Kidney (tissue), 14 donors: ENCODE measurements around the gene SMARCAL1. TPM values are rescaled to one million over a fixed set of nuclear protein-coding genes. Genes with fewer than 3 reads are reported as not detected.

ENCODE experiments used
- DNase-seq, 5 donors: peaks; one replicate each; pipeline ENCODE4 v3.0.0-alpha.2; 2013 to 2020
- FAIRE-seq: peaks from 2 replicates; lab custom pipeline; 2012; peaks lifted over from hg19 to GRCh38; lab: Jason Lieb, UNC
- H3K27ac ChIP-seq, 2 donors: one replicate each; pipeline ENCODE4 v1.7.0; 2013; ENCODE audit warnings: low read depth in 2 of 2, low read length in 2 of 2, inconsistent platforms in 1 of 2
- H3K27me3 ChIP-seq: one replicate; pipeline ENCODE4 v1.7.1; 2013; ENCODE audit warnings: low read length, inconsistent platforms; ENCODE audit not compliant: control insufficient read depth, insufficient read depth
- H3K36me3 ChIP-seq, 3 donors: one replicate each; pipeline versions ENCODE4 v1.7.0 to v1.7.1; 2013; ENCODE audit warnings: low read length in 3 of 3, control low read depth in 1 of 3, inconsistent platforms in 1 of 3; ENCODE audit not compliant: insufficient read depth in 3 of 3, control insufficient read depth in 2 of 3
- H3K4me1 ChIP-seq, 3 donors: one replicate each; pipeline versions ENCODE4 v1.7.0 to v1.7.1; 2013; ENCODE audit warnings: low read length in 3 of 3, inconsistent platforms in 1 of 3, low read depth in 1 of 3; ENCODE audit not compliant: control insufficient read depth in 2 of 3, insufficient read depth in 2 of 3
- H3K4me3 ChIP-seq, 3 donors: one replicate each; pipeline versions ENCODE4 v1.7.0 to v1.8.1; 2013; ENCODE audit warnings: low read length in 3 of 3, control low read depth in 1 of 3, inconsistent platforms in 1 of 3
- H3K9ac ChIP-seq, 3 donors: one replicate each; pipeline versions ENCODE4 v1.7.0 to v1.7.1; 2013; ENCODE audit warnings: low read length in 3 of 3, control low read depth in 1 of 3, inconsistent platforms in 1 of 3
- H3K9me3 ChIP-seq, 3 donors: one replicate each; pipeline versions ENCODE4 v1.7.0 to v1.7.1; 2013; ENCODE audit warnings: low read length in 3 of 3, control low read depth in 1 of 3, inconsistent platforms in 1 of 3; ENCODE audit not compliant: control insufficient read depth in 2 of 3, insufficient read depth in 1 of 3
- CTCF ChIP-seq: IDR thresholded peaks from 3 replicates; pipeline ENCODE4 v1.5.1; 2012; ENCODE audit warnings: mild to moderate bottlenecking, moderate library complexity, borderline replicate concordance; ENCODE audit not compliant: insufficient read depth; ENCODE audit errors: extremely low read depth
- intact Hi-C: fragments of 100-400 bp; cut with DNase I; formaldehyde crosslinking; loops from one replicate; pipeline ENCODE4 v1.11.1; 2022
- polyA plus RNA-seq: library from polyadenylated mRNA; stranded (reverse); fragments of 350-450 nt; fragmentation: Illumina TruSeq; extraction: RNeasy Lipid Tissue Mini Kit (QIAGEN cat#74804); gene quantifications from one replicate; pipeline ENCODE4 v1.2.3, GENCODE V29; 2014; ENCODE audit warnings: low read depth, low replicate concordance; ENCODE audit not compliant: insufficient read depth
- total RNA-seq: library from RNA; stranded (reverse); fragmentation: NEBNext Ultra II Directional; extraction: Animal tissue kit (Norgen Biotek cat#: 25700); gene quantifications from one replicate; pipeline ENCODE4 v1.2.1, GENCODE V29; 2021
- donor health status: control.
- donor health status: control.
- donor health status: control.
- donor health status: control.
- donor health status: control.
- donor health status: DM: yes; HTN: yes; CAD: no.
- donor health status: Normal renal cell carcinoma (clear cell type).

Gene SMARCAL1
- total and polyA plus RNA-seq, 2 donors from 2014 or later, result 9.7 to 17.3 TPM

- no peak overlapping the region for H3K27ac ChIP-seq
- no peak for FAIRE-seq
These were observed 120.3 kb downstream of the SMARCAL1 start for GRCh38 chr2:216532562-216532961.

More at GRCh38 chr2:216532562-216532961, 120.3 kb downstream of the SMARCAL1 start:
- Histone ChIP-seq H3K9ac (no peak overlapping the region), H3K36me3 (no peaks in the 10 kb centered on the region), H3K9me3 (no peaks in the 10 kb centered on the region), H3K4me3 (no peak overlapping the region), H3K4me1 (peaks cover 19 to 27% (median 20%) of the 10 kb centered on the region in 3 donors), H3K27me3 (no peaks in the 10 kb centered on the region)
- no peak for DNase-seq
- no peak for TF ChIP-seq CTCF
- intact Hi-C loops, result no loop called here

Other genes starting within 250 kb of the SMARCAL1 start
- gene MARCHF4, start 40.0 kb upstream of the SMARCAL1 start, total RNA-seq, result not detected
- 0.09 TPM for gene MARCHF4, start 40.0 kb upstream of the SMARCAL1 start, polyA plus RNA-seq
- gene RPL37A, start 86.4 kb downstream of the SMARCAL1 start, total RNA-seq, result 1,810 TPM
- gene RPL37A, start 86.4 kb downstream of the SMARCAL1 start, polyA plus RNA-seq, result 4,316 TPM
- gene IGFBP2, start 220.9 kb downstream of the SMARCAL1 start, total RNA-seq, result 53.7 TPM
- gene IGFBP2, start 220.9 kb downstream of the SMARCAL1 start, polyA plus RNA-seq, result 369 TPM